NCI-H1694 (cell line): ENCODE results near the gene TSC22D1.
"Not testable (repeated sequence)": the region's sequence is repeated elsewhere in the genome, so short reads cannot be mapped to it uniquely, and the experiment has no call there.

Source experiments
- DNase-seq: peaks from one replicate; lab custom pipeline; 2025; lab: John Stamatoyannopoulos, UW

Gene TSC22D1

GRCh38 chr13:44573071-44573470, 3.1 kb downstream of the TSC22D1 start:
- no peak for DNase-seq

GRCh38 chr13:44566601-44567000, 9.5 kb downstream of the TSC22D1 start:
- DNase-seq, result no peak

- DNase-seq, result no peak
Measured at GRCh38 chr13:44565881-44566280, 10.2 kb downstream of the TSC22D1 start.

- DNase-seq, result no peak
Measured at GRCh38 chr13:44564936-44565335, 11.2 kb downstream of the TSC22D1 start.

GRCh38 chr13:44562853-44563252, 13.3 kb downstream of the TSC22D1 start:
- DNase-seq, result not testable (repeated sequence)

GRCh38 chr13:44561351-44561750, 14.8 kb downstream of the TSC22D1 start:
- no peak for DNase-seq

- no peak for DNase-seq
Measured at GRCh38 chr13:44557986-44558385, 18.1 kb downstream of the TSC22D1 start.

- no peak for DNase-seq
Measured at GRCh38 chr13:44555207-44555606, 20.9 kb downstream of the TSC22D1 start.

GRCh38 chr13:44549476-44549875, 26.7 kb downstream of the TSC22D1 start:
- DNase-seq, result no peak

GRCh38 chr13:44546164-44546563, 30.0 kb downstream of the TSC22D1 start:
- no peak for DNase-seq

- no peak for DNase-seq
Measured at GRCh38 chr13:44543369-44543768, 32.8 kb downstream of the TSC22D1 start.

- DNase-seq, result no peak
Measured at GRCh38 chr13:44542361-44542760, 33.8 kb downstream of the TSC22D1 start.

GRCh38 chr13:44541601-44542000, 34.5 kb downstream of the TSC22D1 start:
- DNase-seq, result no peak

GRCh38 chr13:44540761-44541434, 35.2 kb downstream of the TSC22D1 start:
- no peak for DNase-seq

- DNase-seq, result no peak
Measured at GRCh38 chr13:44537248-44537647, 38.9 kb downstream of the TSC22D1 start.

- DNase-seq, result no peak
Measured at GRCh38 chr13:44523146-44524015, 52.7 kb downstream of the TSC22D1 start.

- no peak for DNase-seq
Measured at GRCh38 chr13:44519642-44520041, 56.5 kb downstream of the TSC22D1 start.

- DNase-seq, result no peak
Measured at GRCh38 chr13:44516771-44517170, 59.4 kb downstream of the TSC22D1 start.

GRCh38 chr13:44514278-44514677, 61.9 kb downstream of the TSC22D1 start:
- no peak for DNase-seq

- DNase-seq, result not testable (repeated sequence)
Measured at GRCh38 chr13:44509853-44510252, 66.3 kb downstream of the TSC22D1 start.

GRCh38 chr13:44508562-44509077, 67.5 kb downstream of the TSC22D1 start:
- DNase-seq, result no peak

- no peak for DNase-seq
Measured at GRCh38 chr13:44507639-44508038, 68.5 kb downstream of the TSC22D1 start.

GRCh38 chr13:44506719-44507118, 69.4 kb downstream of the TSC22D1 start:
- no peak for DNase-seq
